Myocyte (in vitro differentiated cells): ENCODE measurements around the gene RANBP6. TPM values are rescaled to one million over a fixed set of nuclear protein-coding genes. Genes with fewer than 3 reads are reported as not detected.

ENCODE experiments used
- DNase-seq: peaks from one replicate; pipeline ENCODE4 v3.0.0-alpha.2; 2012; ENCODE audit warnings: low read depth
- microRNA-seq: library from miRNA; unstranded; fragments of <30 nt; microRNA quantifications from one replicate; pipeline ENCODE4, GENCODE V29; 2016
- total RNA-seq: library from RNA; depleted of rRNA; stranded (reverse); fragments of >200 nt; gene quantifications from 2 replicates; pipeline ENCODE4 v1.2.3, GENCODE V29; 2014

The RANBP6 gene
- total RNA-seq, 1 donor from 2014 or later = 42.0 TPM

DNA sequence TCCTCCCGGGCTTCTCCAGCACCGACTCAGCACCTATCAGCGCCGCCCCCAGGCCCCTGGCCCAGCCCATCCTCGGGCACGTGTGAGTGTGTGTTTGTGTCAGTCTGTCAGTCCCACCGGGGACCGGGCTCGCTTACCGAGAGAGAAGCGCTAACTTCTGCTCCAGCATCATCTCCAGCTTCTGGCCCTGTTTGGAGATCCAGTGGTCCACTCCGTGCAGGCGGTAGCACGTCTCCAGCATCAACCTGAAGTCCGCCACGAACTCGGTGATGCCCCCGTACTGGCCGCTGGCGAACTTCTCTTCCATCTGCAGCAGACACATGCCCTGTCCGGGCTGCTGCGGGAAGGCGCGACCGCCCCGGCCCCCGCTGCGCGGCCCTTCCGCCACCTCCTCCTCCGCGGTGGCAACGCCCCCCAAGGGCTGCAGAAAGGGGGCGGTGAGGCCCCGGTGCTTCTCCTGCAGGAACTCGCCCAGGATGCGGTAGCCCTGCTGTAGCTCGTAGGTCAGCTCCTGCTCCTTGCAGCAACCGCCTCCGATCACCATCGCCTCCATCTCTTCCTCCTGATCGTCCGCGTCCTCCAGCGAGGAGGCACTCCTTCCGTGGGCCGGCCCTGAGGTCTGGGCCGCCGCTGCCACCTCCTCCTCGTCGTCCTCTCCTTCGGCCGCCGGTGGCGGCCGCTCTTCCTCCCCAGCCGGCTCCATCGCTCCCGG, 8.2 kb downstream of the RANBP6 start:
- peak; percentile 82 for DNase-seq

DNA sequence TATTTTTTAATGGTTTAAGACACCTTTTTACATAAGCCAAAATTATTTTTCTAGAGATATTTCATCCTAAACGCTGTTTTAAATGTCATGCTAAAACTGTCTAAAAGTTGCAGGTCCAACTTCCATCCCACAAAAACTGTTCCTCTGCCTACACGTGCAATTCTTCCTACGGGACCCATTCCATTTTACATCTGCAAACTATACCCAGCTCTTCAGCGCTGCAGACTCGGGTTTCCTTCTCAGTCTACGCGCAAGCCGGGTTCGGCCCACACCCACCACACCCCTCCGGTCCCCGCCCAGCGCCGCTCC, 8.7 kb downstream of the RANBP6 start:
- DNase-seq = no peak

DNA sequence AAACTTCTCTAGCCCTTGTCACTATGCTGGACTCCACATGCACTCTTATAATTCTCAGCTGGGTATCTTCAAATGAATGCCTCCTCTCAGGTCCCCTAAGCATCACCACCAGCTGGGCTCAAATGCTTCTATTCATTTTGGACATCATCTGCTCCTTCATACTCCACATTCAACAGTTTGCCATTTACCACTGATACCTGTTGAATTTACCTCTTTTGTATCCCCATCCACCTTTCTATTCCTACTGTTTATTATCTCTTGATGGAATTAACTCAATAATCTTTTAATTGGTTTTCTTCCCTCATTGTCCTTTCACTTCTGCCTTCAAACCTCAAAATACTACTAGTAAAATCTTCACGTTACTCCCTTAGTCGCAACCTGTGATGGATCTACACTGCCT, 14.5 kb downstream of the RANBP6 start:
- DNase-seq = no peak

DNA sequence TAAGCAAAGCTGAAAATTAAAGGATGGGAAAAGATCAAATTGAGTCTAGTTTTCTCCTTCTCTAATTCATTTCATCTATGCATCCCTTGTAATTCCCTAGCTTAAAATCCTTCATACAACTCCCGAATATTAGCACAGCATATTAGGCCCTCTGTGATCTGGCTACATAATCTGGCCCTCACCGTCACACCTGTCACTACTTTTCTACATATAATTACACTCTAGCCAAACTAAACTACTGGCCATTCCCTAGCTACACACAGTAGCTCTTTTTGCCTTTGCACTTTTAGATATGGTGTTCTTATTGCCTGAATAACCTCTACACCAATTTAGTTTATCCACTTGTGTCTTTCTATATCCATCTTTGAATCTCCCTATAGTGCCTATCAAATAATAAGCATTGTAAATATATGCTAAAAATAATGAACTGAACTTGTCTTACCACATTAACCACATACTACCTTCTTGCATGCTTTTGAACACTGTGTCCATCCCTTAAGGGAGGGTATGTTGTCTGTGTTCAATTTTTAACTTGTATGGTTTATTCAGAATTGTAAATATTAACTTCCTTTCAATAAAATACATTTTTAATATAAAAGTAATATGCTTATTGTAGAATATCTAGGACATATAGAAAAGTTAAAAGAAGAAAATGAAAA, 15.9 kb downstream of the RANBP6 start:
- DNase-seq = no peak

- DNase-seq = no peak
Measured at GRCh38 chr9:5994493-5994892, 20.9 kb downstream of the RANBP6 start.

DNA sequence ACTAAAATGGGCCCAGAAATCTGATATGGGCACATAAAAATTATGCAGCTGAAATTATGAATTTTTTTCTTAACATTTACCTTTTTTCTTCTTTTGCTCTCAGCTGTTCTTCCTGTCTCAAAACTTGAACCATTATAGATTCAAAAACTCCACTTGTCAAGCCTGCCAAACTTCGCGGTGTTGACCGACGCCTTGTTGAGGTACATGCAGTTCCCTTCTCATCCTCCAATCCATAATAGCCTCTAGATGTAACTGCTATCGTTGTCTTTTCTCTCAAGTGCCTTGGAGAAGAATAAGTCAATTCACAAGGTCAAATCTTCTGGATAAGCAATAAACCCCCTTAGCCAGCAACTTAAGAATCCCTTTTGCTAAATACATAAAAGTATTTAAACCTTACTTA, 27.2 kb downstream of the RANBP6 start:
- DNase-seq = no peak

DNA sequence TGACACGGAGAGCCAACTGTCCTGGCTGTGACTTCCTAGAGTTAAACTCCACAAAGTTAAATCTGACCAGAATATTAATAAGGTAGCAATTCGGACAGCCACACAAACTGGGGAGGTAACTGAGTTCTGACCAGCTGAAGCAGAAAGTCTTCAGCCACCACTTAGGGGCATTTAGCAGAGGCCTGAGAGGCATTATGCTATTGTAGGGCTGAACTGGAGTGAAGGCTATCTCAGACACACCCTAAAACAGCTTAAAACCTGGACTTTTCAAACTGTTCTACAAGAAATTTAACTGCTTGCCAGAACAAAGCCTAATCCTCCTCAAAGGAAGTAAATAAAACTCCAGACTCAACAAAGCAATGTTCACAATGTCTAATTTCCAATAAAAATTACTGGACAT, 32.4 kb downstream of the RANBP6 start:
- no peak for DNase-seq

GRCh38 chr9:5982317-5982716, 33.1 kb downstream of the RANBP6 start:
- DNase-seq = no peak

GRCh38 chr9:5978523-5978922, 36.9 kb downstream of the RANBP6 start:
- DNase-seq = no peak

- DNase-seq = peak; percentile 11
Measured at GRCh38 chr9:5976674-5977397, 38.6 kb downstream of the RANBP6 start.

- DNase-seq = no peak
Measured at GRCh38 chr9:5971740-5972139, 43.7 kb downstream of the RANBP6 start.

Small RNA genes lying within 50 kb of the gene (microRNA-seq; reads per million reads assigned to microRNA genes)
- 0.97 reads per million for gene MIR4665

Other genes with a start within 250 kb of the RANBP6 start
- gene ERMP1, start 182.5 kb downstream of the RANBP6 start, total RNA-seq = 8.5 and 8.8 TPM in 2 replicates
- gene MLANA, start 124.7 kb downstream of the RANBP6 start, total RNA-seq = 0.70 TPM in 1 of 2 replicates, not detected in the other
- gene IL33, start 200.2 kb upstream of the RANBP6 start, total RNA-seq = 0.10 TPM in 1 of 2 replicates, not detected in the other